ENCODE results near the gene HERC6.
"Not testable (repeated sequence)": the region's sequence is repeated elsewhere in the genome, so short reads cannot be mapped to it uniquely, and the experiment has no call there.

HERC6 gene

DNA sequence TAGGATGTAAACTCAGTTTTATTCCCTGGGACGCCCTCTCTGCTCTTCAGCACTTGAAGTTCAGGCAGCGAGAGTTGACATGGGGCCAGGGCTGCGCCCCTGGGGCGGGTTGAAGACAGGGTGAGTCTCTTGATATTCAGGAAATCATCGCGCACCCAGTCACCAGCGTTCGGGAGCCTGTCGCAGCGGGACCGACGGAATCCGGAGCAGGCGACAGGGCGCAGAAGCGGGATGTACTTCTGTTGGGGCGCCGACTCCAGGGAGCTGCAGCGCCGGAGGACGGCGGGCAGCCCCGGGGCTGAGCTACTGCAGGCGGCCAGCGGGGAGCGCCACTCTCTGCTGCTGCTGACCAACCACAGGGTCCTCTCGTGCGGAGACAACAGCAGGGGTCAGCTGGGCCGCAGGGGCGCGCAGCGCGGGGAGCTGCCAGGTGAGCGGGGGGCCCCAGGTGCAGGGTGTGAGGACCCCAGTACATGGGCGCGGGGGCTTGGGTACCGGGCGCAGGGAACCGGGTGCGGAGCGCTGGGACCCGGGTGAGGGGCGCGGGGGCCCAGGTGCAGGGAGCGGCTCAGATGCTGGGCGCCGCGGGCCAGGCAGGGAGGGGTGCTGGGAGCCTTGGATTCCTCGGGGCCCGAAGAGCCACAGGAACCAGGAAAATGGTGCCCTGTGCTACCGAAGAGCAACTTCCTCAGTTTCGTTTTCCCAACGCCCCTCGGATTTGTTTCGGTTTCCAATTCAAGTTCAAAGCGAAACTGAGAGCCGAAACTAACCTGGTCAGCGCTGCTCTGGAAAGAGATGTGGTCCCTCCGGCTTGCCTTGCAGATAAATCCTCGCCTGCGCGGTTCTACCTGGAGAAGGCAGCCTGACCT is at the start of gene HERC6:
Gene HERC6, plus strand, starts transcription at position 162 of the 869 bp plus-strand sequence. Its CDS starts 70 bp downstream, at position 232.
- DNase-seq, result peak; percentile 80

DNA sequence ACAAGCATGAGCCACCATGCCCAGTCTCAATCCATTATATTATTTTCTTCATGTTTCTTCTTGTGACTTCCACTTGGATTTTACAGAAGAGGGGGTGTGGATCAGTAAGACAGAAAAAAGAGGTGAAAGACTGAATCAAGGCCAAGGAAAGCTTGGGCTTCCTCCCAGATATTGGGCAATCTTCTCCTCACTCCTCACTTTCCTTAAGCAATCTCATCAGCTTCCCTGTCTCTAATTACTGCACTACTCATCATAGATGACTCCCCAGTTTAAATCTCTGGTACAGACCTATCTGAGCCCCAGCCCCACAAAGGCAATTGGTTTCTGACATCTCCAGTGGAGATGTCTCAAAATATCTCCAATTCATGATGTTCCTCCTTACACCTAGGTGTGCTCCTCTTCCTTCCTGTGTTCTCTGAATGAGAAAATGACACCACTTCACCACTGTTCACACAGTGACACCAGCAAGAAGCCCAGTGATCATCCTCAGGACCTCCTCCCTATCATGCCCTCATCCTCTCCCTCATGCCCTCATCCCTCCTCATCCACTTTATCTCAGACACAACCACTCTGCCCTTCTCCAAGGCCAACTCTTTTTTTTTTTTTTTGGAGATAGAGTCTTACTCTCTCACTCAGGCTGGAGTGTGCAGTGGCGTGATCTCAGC is 44.8 kb upstream of the HERC6 start:
- no peak for DNase-seq

DNA sequence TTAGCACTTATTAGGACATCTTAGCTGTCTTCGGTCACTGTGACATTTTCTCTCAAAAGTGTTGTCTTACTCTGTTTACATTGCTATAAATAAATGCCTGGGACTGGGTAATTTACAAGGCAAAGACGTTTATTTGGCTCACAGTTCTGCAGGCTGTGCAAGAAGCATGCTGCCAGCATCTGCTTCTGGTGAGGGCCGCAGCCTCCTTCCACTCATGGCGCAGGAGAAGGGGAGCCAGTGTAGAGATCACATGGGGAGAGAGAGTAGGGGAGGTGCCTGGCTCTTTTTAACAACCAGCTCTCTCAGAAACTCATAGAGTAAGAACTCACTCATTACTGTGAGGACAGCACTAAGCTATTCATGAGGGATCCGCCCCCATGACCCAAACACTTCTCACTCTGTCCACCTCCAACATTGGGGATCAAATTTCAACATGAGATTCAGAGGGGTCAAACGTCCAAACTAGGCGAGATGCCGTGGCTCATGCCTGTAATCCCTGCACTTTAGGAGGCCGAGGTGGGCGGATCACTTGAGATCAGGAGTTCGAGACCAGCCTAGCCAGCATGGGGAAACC is 43.5 kb upstream of the HERC6 start:
- no peak for DNase-seq

DNA sequence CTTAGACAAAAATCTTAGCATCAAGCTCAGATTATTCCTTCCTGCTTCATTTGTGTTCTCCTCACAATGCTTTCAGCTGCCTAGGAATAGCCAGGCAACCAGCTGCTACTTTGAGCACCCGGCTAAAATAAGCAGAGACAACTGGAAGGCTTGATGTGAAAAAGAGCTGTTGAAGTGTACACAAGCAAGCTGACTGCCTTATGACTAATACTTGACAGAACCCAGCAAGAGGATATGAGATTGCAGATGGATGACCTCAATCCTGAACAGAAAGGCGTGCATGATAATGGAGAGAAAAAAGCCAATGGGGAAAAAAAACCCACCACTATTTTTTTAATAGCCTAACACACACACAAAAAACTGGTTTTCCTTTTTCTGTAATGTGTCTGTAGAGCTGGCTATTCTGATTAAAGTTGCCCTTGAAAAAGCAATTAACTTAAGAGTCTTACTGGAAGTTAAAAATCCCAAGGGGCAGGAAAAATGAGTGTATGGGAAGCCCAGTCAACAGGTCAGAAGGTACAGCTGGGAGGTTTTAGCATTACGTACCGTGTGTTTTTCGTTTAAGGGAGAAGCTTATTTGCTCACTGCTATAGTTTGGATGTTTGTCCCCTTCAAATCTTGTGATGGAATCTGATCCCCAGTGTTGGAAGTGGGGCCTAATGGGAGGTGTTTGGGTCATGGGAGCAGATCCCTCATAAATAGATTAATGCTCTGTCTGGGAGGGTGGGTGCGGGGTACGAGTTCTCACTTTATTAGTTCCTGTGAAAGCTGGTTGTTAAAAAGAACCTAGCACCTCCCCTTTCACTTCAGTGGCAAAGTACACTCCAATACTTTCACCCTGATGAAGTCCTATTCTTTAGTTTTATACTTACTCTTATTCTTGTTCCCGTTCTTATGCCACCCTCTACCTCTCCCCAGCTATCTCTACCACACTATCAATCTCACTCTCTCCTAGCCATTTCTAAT is 37.1 kb upstream of the HERC6 start:
- DNase-seq, result peak; percentile 56

DNA sequence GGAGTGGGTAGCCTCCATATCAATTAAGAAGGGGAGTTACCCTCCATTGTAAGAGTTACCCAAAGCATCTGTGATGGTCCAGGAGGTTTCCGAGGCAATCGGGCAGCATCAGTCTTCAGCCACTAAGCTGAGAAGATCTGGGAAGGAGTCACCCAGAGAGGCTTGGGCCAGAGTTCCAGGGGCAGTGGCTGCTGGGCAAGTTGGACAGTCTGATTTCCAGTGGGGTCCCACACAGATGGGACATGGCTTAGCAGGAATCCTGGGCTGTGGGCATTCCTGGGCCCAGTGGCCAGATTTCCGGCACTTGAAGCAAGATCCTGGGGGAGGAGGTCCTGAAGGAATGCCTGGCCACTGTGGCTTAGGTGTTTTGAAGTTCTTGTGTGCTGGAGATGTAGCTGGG is 31.8 kb upstream of the HERC6 start:
- not testable (repeated sequence) for DNase-seq

DNA sequence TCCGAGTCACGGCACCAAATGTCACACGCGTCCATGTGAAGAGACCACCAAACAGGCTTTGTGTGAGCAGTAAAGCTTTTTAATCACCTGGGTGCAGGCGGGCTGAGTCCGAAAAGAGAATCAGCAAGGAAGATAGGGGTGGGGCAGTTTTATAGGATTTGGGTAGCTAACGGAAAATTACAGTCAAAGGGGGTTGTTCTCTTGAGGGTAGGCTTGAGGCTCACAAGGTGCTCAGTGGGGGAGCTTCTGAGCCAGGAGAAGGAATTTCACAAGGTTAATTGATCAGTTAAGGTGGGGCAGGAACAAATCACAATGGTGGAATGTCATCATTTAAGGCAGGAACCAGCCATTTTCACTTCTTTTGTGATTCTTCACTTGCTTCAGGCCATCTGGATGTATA is 29.9 kb upstream of the HERC6 start:
- not testable (repeated sequence) for DNase-seq

DNA sequence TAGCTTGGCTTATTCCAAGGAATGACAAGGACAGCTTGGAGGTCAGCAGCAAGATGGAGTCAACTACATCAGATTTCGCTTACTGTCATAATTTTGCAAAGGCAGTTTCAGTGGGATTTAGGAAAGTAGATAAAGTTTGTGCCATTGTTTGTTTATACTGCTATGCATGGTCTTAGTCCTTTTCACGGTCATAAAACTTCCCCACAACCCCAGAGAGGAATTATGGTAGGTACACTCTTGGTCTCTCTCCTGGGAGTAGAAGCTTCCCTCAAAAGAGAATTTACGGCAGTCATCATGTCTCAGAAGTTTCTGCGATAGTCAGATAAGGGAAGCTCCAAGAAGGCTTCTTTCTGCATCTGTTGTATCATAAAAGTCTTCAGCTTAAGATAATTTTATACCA is 27.9 kb upstream of the HERC6 start:
- no peak for DNase-seq

DNA sequence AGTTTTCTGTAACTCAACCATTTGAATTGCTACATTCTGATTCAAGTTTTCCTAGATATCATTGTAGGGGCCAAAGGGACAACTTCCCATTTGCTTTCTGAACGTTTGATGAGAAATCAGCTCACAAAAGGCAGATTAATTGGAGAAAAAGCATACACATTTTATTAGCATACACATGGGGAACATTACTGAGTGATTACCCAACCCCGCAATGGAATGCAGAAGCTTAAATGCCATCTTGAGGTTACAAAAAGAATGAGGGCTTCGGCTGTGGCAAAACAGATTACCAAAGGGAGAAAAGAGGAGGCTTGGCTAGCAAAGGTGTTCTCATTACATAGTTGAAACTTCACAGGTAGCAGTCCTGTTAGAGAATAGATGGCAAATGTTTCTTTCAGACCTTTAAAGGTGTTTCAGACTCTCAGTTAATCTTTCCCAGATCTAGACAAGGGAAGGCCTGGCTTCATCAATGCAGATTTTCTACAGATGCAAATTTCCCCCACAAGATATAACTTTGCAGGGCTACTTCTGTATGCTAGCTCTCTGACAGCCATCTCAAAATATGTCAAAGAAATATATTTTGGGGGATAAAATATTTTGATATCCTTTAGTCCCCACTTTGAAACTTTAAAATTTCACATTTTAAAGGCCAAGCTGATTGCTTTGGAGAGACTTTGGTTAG is 26.5 kb upstream of the HERC6 start:
- DNase-seq, result no peak

DNA sequence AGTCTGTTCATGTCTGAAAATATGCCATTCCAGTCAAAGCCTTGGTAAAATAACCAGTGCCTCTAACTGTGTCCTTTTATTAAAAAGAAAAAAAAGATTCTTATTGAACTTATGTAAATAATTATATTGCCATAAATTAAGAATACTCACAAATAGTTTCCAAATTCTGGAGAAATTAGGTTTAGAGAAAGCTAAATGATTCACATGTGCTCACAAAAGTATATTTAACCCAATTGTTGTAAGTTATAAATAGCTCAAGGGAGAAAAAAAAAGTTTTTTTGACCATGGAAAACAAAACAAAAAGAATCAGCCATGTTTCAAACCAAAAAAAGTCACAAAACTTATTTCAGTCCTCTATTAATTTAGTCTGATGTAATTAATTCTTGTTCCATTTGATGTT is 25.3 kb upstream of the HERC6 start:
- DNase-seq, result no peak

DNA sequence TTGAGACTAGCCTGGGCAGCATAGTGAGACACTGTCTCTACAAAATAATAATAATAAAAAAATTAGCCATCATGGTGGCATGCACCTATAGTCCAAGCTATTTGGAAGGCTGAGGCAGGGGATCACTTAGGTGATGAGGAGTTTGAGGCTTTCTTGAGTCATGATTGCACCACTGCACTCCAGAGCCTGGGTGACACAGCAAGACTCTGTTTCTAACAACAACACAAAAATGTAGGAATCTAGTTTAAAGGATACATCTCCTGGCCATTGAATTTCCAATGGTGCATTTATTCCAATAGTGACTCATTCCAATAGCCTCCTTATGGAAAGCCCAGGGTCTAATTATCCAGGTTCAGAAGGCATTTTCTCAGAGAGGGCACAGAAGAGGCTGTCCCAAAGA is 21.9 kb upstream of the HERC6 start:
- DNase-seq, result no peak

DNA sequence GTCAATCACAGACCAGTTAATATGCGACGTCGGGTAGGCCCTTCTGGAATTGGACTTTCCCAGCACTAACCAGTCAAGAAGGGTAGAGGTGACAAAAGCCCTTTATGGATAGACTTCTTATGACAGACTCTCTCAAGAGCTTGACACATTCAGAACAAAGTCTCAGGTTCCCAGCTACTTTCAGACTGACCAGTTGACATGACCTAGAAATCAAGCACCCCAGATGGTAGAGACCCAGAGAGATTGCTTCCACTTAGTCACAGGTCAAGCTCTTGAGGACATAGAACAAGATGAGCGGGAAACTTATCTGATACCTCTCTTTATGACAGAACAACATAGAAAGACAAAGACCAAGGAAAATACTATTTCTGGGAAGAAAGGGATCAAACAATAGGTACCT is 21.4 kb upstream of the HERC6 start:
- DNase-seq, result no peak

DNA sequence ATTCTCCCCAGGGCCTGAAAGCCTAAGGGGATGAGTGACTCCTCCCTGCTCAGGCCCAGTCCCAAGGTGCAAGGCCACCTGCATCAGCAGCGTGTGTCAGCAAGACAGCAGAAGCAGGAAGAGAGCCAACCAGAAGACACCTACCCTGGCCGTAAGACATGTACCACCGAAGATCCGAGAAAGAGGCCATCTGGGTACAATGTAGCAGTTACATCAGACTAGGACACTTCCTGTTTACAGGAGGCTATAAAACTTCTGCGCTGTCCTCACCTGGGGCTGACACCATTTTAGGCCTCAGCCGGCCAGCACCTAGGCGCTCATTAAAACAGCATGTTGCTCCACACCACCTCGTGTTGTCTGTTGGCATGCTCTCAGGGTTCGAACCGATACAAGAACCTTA is 19.1 kb upstream of the HERC6 start:
- DNase-seq, result no peak

DNA sequence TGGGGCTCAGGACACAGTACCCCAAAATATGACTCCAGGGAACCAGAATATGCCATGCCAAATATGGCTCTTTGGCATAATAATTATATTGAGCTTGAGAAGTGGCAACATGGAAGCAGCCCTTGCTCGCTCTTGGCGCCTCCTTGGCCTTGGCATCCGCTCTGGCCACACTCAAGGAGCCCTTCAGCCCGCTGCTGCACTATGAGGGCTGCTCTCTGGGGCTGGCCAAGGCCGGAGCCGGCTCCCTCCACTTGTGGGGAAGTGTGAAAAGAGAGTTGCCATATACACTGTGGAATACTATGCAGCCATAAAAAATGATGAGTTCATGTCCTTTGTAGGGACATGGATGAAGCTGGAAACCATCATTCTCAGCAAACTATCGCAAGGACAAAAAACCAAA is 18.4 kb upstream of the HERC6 start:
- DNase-seq, result no peak

DNA sequence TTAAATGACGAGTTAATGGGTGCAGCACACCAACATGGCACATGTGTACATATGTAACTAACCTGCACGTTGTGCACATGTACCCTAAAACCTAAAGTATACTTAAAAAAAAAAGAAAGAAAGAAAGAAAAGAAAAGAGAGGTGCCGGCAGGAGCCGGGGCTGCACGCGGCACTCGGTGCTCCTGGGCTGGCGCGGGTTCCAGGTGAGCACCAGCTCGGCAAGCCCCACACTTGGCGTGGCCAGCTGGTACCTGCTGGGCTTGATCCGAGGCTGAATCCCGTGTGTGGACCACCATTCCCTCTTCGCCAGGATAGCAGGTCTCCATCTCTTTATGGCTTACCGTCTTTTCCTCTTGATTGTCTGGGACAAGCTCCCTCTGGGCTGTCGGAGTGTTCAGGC is 17.9 kb upstream of the HERC6 start:
- DNase-seq, result no peak

DNA sequence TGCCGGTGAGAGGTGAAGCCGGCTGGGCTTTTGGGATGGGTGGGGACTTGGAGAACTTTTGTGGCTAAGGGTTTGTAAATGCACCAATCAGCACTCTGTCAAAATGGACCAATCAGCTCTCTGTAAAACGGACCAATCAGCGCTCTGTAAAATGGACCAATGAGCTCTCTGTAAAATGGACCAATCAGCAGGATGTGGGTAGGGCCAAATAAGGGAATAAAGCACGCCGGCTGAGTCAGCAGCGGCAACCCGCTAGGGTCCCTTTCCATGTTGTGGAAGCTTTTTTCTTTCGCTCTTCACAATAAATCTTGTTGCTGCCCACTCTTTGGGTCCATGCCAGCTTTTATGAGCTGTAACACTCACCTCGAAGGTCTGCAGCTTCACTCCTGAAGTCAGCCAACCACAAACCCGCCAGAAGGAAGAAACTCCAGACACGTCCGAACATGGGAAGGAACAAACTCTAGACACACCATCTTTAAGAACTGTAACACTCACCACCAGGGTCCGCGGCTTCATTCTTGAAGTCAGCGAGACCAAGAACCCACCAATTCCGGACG is 17.4 kb upstream of the HERC6 start:
- not testable (repeated sequence) for DNase-seq

DNA sequence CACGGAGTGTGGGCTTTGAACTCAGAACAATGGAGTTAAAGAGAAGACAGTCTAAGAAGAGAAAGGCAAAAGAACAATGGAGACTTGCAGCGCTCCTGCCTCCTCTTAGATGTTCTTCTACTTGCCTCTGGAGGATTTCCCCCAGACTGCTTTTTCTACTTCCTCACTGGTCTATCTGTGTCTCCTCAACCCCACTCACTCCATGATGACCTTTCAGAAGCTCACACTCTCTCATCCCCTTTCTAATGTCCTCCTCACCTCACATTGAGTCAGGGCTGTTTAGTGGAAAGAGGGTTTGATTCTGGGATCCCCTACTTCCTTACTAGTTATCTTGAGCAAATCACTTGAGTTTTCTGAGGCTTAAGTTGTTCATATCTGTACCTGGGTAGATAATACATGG is 12.2 kb upstream of the HERC6 start:
- DNase-seq, result no peak

DNA sequence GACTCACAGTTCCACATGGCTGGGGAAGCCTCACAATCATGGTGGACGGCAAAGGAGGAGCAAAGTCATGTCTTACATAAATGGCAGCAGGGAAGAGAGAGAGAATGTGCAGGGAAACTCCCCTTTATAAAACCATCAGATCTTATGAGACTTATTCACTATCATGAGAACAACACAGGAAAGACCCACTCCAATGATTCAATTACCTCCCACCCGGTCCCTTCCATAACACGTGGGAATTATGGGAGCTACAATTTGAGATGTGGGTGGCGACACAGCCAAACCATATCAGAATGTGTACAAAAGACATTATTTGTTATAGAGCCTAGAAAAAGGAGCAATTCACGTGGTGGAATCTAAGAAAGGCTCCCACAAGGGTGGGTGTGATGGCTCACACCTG is 10.8 kb upstream of the HERC6 start:
- DNase-seq, result no peak

DNA sequence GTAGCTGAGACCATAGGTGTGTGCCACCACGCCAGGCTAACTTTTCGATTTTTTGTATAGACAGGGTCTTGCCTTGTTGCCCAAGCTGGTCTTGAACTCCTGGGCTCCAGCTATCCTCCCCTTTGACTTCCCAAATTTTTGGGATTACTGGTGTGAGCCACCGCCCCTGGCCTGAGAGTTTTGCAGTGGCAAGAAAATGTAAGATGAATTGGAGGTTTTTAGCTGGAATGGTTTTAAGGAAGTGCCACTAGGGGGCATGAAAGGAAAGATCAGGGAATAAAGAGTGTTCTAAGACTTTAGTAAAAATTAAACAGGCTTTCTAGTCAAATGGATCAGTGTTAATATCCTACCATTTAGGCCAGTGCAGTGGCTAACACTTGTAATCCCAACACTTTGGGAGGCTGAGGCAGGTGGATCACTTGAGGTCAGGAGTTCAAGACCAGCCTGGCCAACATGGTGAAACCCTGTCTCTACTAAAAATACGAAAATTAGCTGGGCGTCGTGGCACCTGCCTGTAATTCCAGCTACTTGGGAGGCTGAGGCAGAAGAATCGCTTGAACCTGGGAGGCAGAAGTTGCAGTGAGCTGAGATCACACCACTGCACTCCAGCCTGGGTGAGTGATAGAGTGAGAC is 9.4 kb upstream of the HERC6 start:
- not testable (repeated sequence) for DNase-seq

DNA sequence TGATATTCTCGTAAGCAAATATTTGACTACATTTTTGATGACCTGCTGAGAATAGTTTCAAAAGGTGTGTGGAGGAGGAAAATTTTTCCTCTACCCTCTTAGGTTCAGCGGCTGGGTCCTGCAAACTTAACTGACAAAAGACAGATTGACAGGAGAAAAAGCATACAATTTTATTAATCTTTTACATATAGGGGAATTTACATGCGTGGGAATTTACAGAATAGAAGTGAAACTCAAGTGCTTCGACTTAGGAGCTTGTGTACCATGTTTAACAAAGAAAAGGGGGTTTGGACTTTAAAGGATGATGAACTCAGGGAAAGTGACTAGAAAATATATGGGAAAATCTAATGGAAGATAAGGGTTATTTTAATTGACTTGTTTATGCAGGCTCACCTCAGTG is 2.5 kb downstream of the HERC6 start:
- DNase-seq, result no peak

DNA sequence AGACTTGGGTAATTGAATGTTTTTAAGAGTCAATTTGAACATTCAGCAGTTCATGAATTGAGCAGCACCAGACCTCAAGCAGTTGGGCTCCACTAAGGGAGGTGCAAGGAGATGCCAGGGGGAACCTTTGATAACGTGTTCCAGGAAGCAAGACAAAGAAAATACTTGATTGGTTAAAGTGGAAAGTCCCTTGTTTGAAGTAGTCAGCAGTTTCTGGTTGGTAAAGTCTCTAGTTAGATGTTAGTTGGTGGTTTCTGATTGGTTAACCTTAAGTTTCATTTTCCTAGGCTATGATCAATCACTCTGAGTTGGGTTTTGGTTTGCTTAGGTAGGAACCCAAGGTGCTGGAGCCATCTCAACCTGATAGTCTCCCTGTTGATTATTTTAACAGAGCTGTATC is 4.0 kb downstream of the HERC6 start:
- no peak for DNase-seq

DNA sequence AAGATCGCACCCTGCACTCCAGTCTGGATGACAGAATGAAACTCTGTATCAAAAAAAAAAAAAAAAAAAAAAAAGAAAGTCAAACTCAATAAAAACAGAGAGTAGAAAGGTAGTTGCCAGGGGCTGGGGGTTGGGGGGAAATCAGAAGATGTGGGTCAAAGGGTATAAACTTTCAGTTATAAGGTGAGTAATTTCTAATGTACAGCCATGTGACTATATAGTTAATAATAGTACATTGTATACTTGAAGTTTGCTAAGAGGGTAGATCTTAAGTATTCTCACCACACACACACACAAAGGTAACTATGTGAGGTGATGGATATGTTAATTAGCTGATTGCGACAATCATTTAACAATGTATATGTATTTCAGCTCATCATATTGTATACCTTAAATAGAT is 11.5 kb downstream of the HERC6 start:
- DNase-seq, result no peak
